ENCODE measurements around the gene SPATA7. TPM values are rescaled to one million over a fixed set of nuclear protein-coding genes. Genes with fewer than 3 reads are reported as not detected.

SPATA7 gene
- polyA plus RNA-seq, 2 of the 4 experiments (the other 2 are of a cell fraction), result 4.5 to 11.2 TPM

GRCh38 chr14:88463318-88463717 is 77.9 kb downstream of the SPATA7 start:
- POLR2A ChIA-PET, result no interaction called here
- 67% methylated on average over 4 of the region's 4 CpGs for WGBS (ENCODE audit: missing lambda C conversion rate)
- DNase-seq (ENCODE audit: low read depth in 1 of 2, low spot score in 1 of 2) (peak; percentile 38 to 39), ATAC-seq (peak in 1 of 2 experiments; percentile 75; a peak in 3 of 6 replicates), FAIRE-seq (no peak)
- Histone ChIP-seq H3K4me2 (no peak overlapping the region), H3K9me3 (no peaks in the 10 kb centered on the region), H3K4me3 (no peak overlapping the region), H3K27ac (no peak overlapping the region), H3K4me1 (peaks cover 4% of the 10 kb centered on the region; the same call in 2 of the 3 replicates)
- CTCF ChIA-PET, result interaction anchor here (1.5 kb wide), 1 partner anchor 30 kb away, joined by 3 read pairs; no protein-coding TSS in a partner anchor
- TF ChIP-seq RNF2 (IDR thresholded peaks at IDR 0.05; ENCODE audit: borderline replicate concordance, low read depth) (no peak), MAX (IDR thresholded peaks at IDR 0.05) (no peak)
- TF ChIP-seq, protein P1, sequence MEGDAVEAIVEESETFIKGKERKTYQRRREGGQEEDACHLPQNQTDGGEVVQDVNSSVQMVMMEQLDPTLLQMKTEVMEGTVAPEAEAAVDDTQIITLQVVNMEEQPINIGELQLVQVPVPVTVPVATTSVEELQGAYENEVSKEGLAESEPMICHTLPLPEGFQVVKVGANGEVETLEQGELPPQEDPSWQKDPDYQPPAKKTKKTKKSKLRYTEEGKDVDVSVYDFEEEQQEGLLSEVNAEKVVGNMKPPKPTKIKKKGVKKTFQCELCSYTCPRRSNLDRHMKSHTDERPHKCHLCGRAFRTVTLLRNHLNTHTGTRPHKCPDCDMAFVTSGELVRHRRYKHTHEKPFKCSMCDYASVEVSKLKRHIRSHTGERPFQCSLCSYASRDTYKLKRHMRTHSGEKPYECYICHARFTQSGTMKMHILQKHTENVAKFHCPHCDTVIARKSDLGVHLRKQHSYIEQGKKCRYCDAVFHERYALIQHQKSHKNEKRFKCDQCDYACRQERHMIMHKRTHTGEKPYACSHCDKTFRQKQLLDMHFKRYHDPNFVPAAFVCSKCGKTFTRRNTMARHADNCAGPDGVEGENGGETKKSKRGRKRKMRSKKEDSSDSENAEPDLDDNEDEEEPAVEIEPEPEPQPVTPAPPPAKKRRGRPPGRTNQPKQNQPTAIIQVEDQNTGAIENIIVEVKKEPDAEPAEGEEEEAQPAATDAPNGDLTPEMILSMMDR (IDR thresholded peaks at IDR 0.05), result peak; percentile 23; the same call in 2 of the 3 replicates

GRCh38 chr14:88468406-88468805 is 82.9 kb downstream of the SPATA7 start:
- POLR2A ChIA-PET, result interaction anchor here (0.6 kb wide), 1 partner anchor 91 kb away, joined by 3 read pairs; no protein-coding TSS in a partner anchor
- Histone ChIP-seq H3K9me3 (no peaks in the 10 kb centered on the region), H3K4me2 (no peak overlapping the region), H3K4me1 (peaks cover 9% of the 10 kb centered on the region), H3K4me3 (no peak overlapping the region), H3K27ac (no peak overlapping the region)
- DNase-seq (ENCODE audit: low read depth in 1 of 2, low spot score in 1 of 2) (no peak), FAIRE-seq (no peak), ATAC-seq (no peak)
- WGBS (ENCODE audit: missing lambda C conversion rate), result 45% methylated on average over 1 of the region's 1 CpG
- CTCF ChIA-PET, result interaction anchor here (0.9 kb wide), 1 partner anchor 454 kb away, joined by 3 read pairs; no protein-coding TSS in a partner anchor
- TF ChIP-seq JUN (IDR thresholded peaks at IDR 0.05), result no peak
- TF ChIP-seq CHD2 (IDR thresholded peaks at IDR 0.05; ENCODE audit: low read length, partially characterized antibody), result no peak
- TF ChIP-seq NPAS2 (CRISPR knock-in tag; IDR thresholded peaks at IDR 0.05; ENCODE audit: borderline replicate concordance), result no peak
- no peak for TF ChIP-seq ZFP36 (IDR thresholded peaks at IDR 0.05; ENCODE audit: borderline replicate concordance, partially characterized antibody)
- TF ChIP-seq, protein P1 (IDR thresholded peaks at IDR 0.05), result no peak
- no peak for TF ChIP-seq HMGXB4 (CRISPR knock-in tag; IDR thresholded peaks at IDR 0.05; ENCODE audit: borderline replicate concordance)
- no peak for TF ChIP-seq RARB (CRISPR knock-in tag; IDR thresholded peaks at IDR 0.05)
- TF ChIP-seq, protein P2, sequence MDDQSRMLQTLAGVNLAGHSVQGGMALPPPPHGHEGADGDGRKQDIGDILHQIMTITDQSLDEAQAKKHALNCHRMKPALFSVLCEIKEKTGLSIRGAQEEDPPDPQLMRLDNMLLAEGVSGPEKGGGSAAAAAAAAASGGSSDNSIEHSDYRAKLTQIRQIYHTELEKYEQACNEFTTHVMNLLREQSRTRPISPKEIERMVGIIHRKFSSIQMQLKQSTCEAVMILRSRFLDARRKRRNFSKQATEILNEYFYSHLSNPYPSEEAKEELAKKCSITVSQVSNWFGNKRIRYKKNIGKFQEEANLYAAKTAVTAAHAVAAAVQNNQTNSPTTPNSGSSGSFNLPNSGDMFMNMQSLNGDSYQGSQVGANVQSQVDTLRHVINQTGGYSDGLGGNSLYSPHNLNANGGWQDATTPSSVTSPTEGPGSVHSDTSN (IDR thresholded peaks at IDR 0.05), result no peak
- TF ChIP-seq POLR2AphosphoS2 (conservative IDR thresholded peaks at IDR 0.05; ENCODE audit: low read length), result no peak
- TF ChIP-seq, protein P3, sequence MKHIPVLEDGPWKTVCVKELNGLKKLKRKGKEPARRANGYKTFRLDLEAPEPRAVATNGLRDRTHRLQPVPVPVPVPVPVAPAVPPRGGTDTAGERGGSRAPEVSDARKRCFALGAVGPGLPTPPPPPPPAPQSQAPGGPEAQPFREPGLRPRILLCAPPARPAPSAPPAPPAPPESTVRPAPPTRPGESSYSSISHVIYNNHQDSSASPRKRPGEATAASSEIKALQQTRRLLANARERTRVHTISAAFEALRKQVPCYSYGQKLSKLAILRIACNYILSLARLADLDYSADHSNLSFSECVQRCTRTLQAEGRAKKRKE (CRISPR knock-in tag; IDR thresholded peaks at IDR 0.05; ENCODE audit: low read depth), result no peak
- no peak for TF ChIP-seq MAX (IDR thresholded peaks at IDR 0.05)
- no peak for TF ChIP-seq RNF2 (IDR thresholded peaks at IDR 0.05; ENCODE audit: borderline replicate concordance, low read depth)
- no peak for TF ChIP-seq HES2 (IDR thresholded peaks at IDR 0.05)
- no peak for TF ChIP-seq MYC (IDR thresholded peaks at IDR 0.05; ENCODE audit: borderline replicate concordance, low read length)
- TF ChIP-seq CEBPB (IDR thresholded peaks at IDR 0.05), result no peak
- TF ChIP-seq FOSL2 (IDR thresholded peaks at IDR 0.05), result no peak
- TF ChIP-seq FOSL2 (CRISPR knock-in tag; IDR thresholded peaks at IDR 0.05), result no peak
- TF ChIP-seq E2F6 (IDR thresholded peaks at IDR 0.05; ENCODE audit: borderline replicate concordance, low read depth), result no peak
- no peak for TF ChIP-seq HOXB13 (CRISPR knock-in tag; IDR thresholded peaks at IDR 0.05; ENCODE audit: low read depth)
- TF ChIP-seq KDM5A (IDR thresholded peaks at IDR 0.05), result no peak
- no peak for TF ChIP-seq MAFK (IDR thresholded peaks at IDR 0.05; ENCODE audit: partially characterized antibody)

All from A549 (cell line).